H9 (cell line): ENCODE results near the gene KANSL3. TPM values are rescaled to one million over a fixed set of nuclear protein-coding genes. Genes with fewer than 3 reads are reported as not detected.

ENCODE experiments used
- DNase-seq: peaks from one replicate; pipeline ENCODE4 v3.0.0-alpha.2; 2017
- H2AFZ ChIP-seq: one replicate; pipeline ENCODE4 v1.6.1; 2013; ENCODE audit warnings: mild to moderate bottlenecking, low read length, control low read depth, moderate library complexity
- H2AK5ac ChIP-seq: 2 replicates; pipeline ENCODE4 v1.6.1; 2013; ENCODE audit warnings: low read length, control low read depth, mixed read lengths; ENCODE audit not compliant: insufficient read length
- H2BK120ac ChIP-seq: one replicate; pipeline ENCODE4 v1.6.1; 2013; ENCODE audit warnings: low read depth, mild to moderate bottlenecking, low read length, control low read depth, inconsistent platforms; ENCODE audit not compliant: poor library complexity, severe bottlenecking
- H2BK12ac ChIP-seq: 2 replicates; pipeline ENCODE4 v1.6.1; 2013; ENCODE audit warnings: low read length, control low read depth, mixed read lengths, low read depth; ENCODE audit not compliant: insufficient read length
- H2BK15ac ChIP-seq: 2 replicates; pipeline ENCODE4 v1.6.1; 2013; ENCODE audit warnings: low read depth, low read length, control low read depth
- H2BK20ac ChIP-seq: one replicate; pipeline ENCODE4 v1.6.1; 2013; ENCODE audit warnings: low read depth, mild to moderate bottlenecking, low read length, control low read depth, inconsistent platforms; ENCODE audit not compliant: poor library complexity, severe bottlenecking
- H2BK5ac ChIP-seq: 2 replicates; pipeline ENCODE4 v1.6.1; 2013; ENCODE audit warnings: low read length, control low read depth, mixed read lengths; ENCODE audit not compliant: insufficient read length
- H3K14ac ChIP-seq: 2 replicates; pipeline ENCODE4 v1.6.1; 2013; ENCODE audit warnings: low read length, control low read depth; ENCODE audit not compliant: insufficient read depth
- H3K18ac ChIP-seq: 2 replicates; pipeline ENCODE4 v1.6.1; 2013; ENCODE audit warnings: low read depth, mild to moderate bottlenecking, mixed read lengths, low read length, control low read depth; ENCODE audit not compliant: insufficient read length
- H3K23ac ChIP-seq: 2 replicates; pipeline ENCODE4 v1.6.1; 2013; ENCODE audit warnings: low read length, control low read depth, mixed read lengths, low read depth; ENCODE audit not compliant: insufficient read length
- H3K23me2 ChIP-seq: 2 replicates; pipeline ENCODE4 v1.6.1; 2013; ENCODE audit warnings: low read depth, mild to moderate bottlenecking, mixed read lengths, low read length, control low read depth; ENCODE audit not compliant: insufficient read length, poor library complexity, severe bottlenecking
- H3K27ac ChIP-seq: 2 replicates; pipeline ENCODE4 v1.5.1; 2013; ENCODE audit warnings: low read length, control low read depth, mixed read lengths, low read depth; ENCODE audit not compliant: insufficient read length
- H3K27me3 ChIP-seq: 2 replicates; pipeline ENCODE4 v1.6.1; 2013; ENCODE audit warnings: low read length, control low read depth, inconsistent platforms; ENCODE audit not compliant: insufficient read depth
- H3K4ac ChIP-seq: 2 replicates; pipeline ENCODE4 v1.6.1; 2013; ENCODE audit warnings: low read depth, mild to moderate bottlenecking, control low read depth, inconsistent platforms, low read length, moderate library complexity
- H3K4me1 ChIP-seq: 2 replicates; pipeline ENCODE4 v1.6.1; 2013; ENCODE audit warnings: low read length, control low read depth, inconsistent platforms; ENCODE audit not compliant: insufficient read depth
- H3K4me2 ChIP-seq: 2 replicates; pipeline ENCODE4 v1.6.1; 2013; ENCODE audit warnings: low read length, control low read depth, mixed read lengths; ENCODE audit not compliant: insufficient read length, insufficient read depth
- H3K56ac ChIP-seq: 2 replicates; pipeline ENCODE4 v1.6.1; 2013; ENCODE audit warnings: low read depth, mild to moderate bottlenecking, mixed read lengths, low read length, control low read depth; ENCODE audit not compliant: insufficient read length
- H3K79me1 ChIP-seq: 2 replicates; pipeline ENCODE4 v1.6.1; 2013; ENCODE audit warnings: low read depth, mild to moderate bottlenecking, moderate library complexity, low read length, control low read depth, inconsistent platforms; ENCODE audit not compliant: insufficient read depth, poor library complexity, severe bottlenecking
- H3K79me2 ChIP-seq: 2 replicates; pipeline ENCODE4 v1.6.1; 2013; ENCODE audit warnings: low read length, control low read depth, inconsistent platforms; ENCODE audit not compliant: insufficient read depth
- H3K9ac ChIP-seq: 2 replicates; pipeline ENCODE4 v1.6.1; 2013; ENCODE audit warnings: low read length, control low read depth, mixed read lengths; ENCODE audit not compliant: insufficient read length; ENCODE audit errors: extremely low read depth
- H3K9me3 ChIP-seq: one replicate; pipeline ENCODE4 v1.6.1; 2013; ENCODE audit warnings: low read depth, low read length, inconsistent platforms; ENCODE audit not compliant: control insufficient read depth
- H3T11ph ChIP-seq: one replicate; pipeline ENCODE4 v1.6.1; 2013; ENCODE audit warnings: mild to moderate bottlenecking, low read length, control low read depth, inconsistent platforms
- H4K20me1 ChIP-seq: one replicate; pipeline ENCODE4 v1.6.1; 2013; ENCODE audit not compliant: control insufficient read depth, insufficient read length, insufficient read depth
- H4K5ac ChIP-seq: 2 replicates; pipeline ENCODE4 v1.6.1; 2013; ENCODE audit warnings: low read depth, mild to moderate bottlenecking, mixed read lengths, low read length, control low read depth; ENCODE audit not compliant: insufficient read length
- H4K8ac ChIP-seq: replicated peaks from 2 replicates; pipeline ENCODE4 v1.6.1; 2013; ENCODE audit warnings: low read length, control low read depth, mixed read lengths, low read depth; ENCODE audit not compliant: insufficient read length
- H4K91ac ChIP-seq: 2 replicates; pipeline ENCODE4 v1.6.1; 2013; ENCODE audit warnings: low read depth, mild to moderate bottlenecking, moderate library complexity, mixed read lengths, low read length, control low read depth; ENCODE audit not compliant: insufficient read length
- H3K27ac Mint-ChIP-seq, 3 experiments: 2 replicates in 2 of 3; 3 replicates in 1 of 3; pipeline ENCODE4 v1.8.0; 2020 to 2021; ENCODE audit warnings: mixed read lengths in 3 of 3, mild to moderate bottlenecking in 1 of 3, moderate library complexity in 1 of 3
- H3K27me3 Mint-ChIP-seq: 2 replicates; pipeline ENCODE4 v1.8.0; 2021; ENCODE audit warnings: low read depth, mild to moderate bottlenecking, moderate library complexity, mixed read lengths
- H3K36me3 Mint-ChIP-seq, 3 experiments: 2 replicates in 2 of 3; 3 replicates in 1 of 3; pipeline ENCODE4 v1.8.0; 2020 to 2021; ENCODE audit warnings: low read depth in 3 of 3, mixed read lengths in 3 of 3; ENCODE audit not compliant: insufficient read depth in 1 of 3
- H3K4me1 Mint-ChIP-seq, 2 experiments: 2 replicates each; pipeline ENCODE4 v1.8.0; 2020; ENCODE audit warnings: mixed read lengths in 2 of 2
- H3K4me3 Mint-ChIP-seq, 2 experiments: 2 replicates in 1 of 2; 3 replicates in 1 of 2; pipeline ENCODE4 v1.8.0; 2020 to 2021; ENCODE audit warnings: mild to moderate bottlenecking in 2 of 2, mixed read lengths in 2 of 2, moderate library complexity in 1 of 2
- H3K9me3 Mint-ChIP-seq, 2 experiments: 2 replicates in 1 of 2; 3 replicates in 1 of 2; pipeline ENCODE4 v1.8.0; 2020; ENCODE audit warnings: mild to moderate bottlenecking in 2 of 2, mixed read lengths in 2 of 2, moderate library complexity in 1 of 2
- CTCF ChIP-seq: fragments of 200-600 bp; sonication (generic); conservative IDR thresholded peaks from 3 replicates; pipeline ENCODE4 v1.8.0; 2021; ENCODE audit warnings: antibody characterized with exemption, mild to moderate bottlenecking
- WGBS: extraction: QIAGEN DNeasy Blood & Tissue Kit; methylation state at CpG from one replicate; pipeline ENCODE4 v1.1.7; 2013; ENCODE audit warnings: missing lambda C conversion rate, low lambda C conversion rate, mixed read lengths; ENCODE audit not compliant: insufficient read length; ENCODE audit errors: extremely low coverage; 5-methylcytosine and 5-hydroxymethylcytosine counted together
- total RNA-seq: library from RNA; stranded (reverse); gene quantifications from 2 replicates; pipeline ENCODE4 v1.2.1, GENCODE V29; 2021

KANSL3 gene
- total RNA-seq, 1 experiment from 2014 or later, result 35.7 TPM

GRCh38 chr2:96669539-96670215, 31.6 kb upstream of the KANSL3 start:
- H3K23me2 ChIP-seq, result no peaks in the 10 kb centered on the region
- H3K4me3 Mint-ChIP-seq, result no peak overlapping the region
- H3K27me3 ChIP-seq, result no peaks in the 10 kb centered on the region
- no peak overlapping the region for H2BK120ac ChIP-seq
- no peak overlapping the region for H3K56ac ChIP-seq
- no peak for DNase-seq
- H3K9me3 ChIP-seq, result no peaks in the 10 kb centered on the region
- H3T11ph ChIP-seq, result no peak overlapping the region
- H2BK5ac ChIP-seq, result no peak overlapping the region
- no peak overlapping the region for H2AFZ ChIP-seq
- no peaks in the 10 kb centered on the region for H4K20me1 ChIP-seq
- H2AK5ac ChIP-seq, result no peak overlapping the region
- peaks cover 0 to 2% of the 10 kb centered on the region in 2 experiments; a peak in 1 of 5 replicates for H3K9me3 Mint-ChIP-seq
- no peak overlapping the region for H3K4ac ChIP-seq
- no peak for TF ChIP-seq CTCF
- no peak overlapping the region for H3K18ac ChIP-seq
- no peak overlapping the region for H4K91ac ChIP-seq
- H3K79me1 ChIP-seq, result no peaks in the 10 kb centered on the region
- no peaks in the 10 kb centered on the region for H3K79me2 ChIP-seq
- H3K4me2 ChIP-seq, result no peak overlapping the region
- H3K4me1 ChIP-seq, result no peaks in the 10 kb centered on the region
- no peak overlapping the region for H3K9ac ChIP-seq
- no peak overlapping the region for H2BK15ac ChIP-seq
- H3K14ac ChIP-seq, result no peak overlapping the region
- no CpG with 5 or more reads among the region's 15 CpGs for WGBS
- no peak overlapping the region for H3K23ac ChIP-seq
- no peak overlapping the region for H2BK12ac ChIP-seq
- H2BK20ac ChIP-seq, result no peak overlapping the region
- H3K27me3 Mint-ChIP-seq, result peaks cover 2% of the 10 kb centered on the region
- no peak overlapping the region; a peak in 1 of 7 replicates for H3K27ac Mint-ChIP-seq
- no peak overlapping the region for H4K5ac ChIP-seq
- no peak overlapping the region for H4K8ac ChIP-seq
- H3K27ac ChIP-seq, result no peak overlapping the region
- no peaks in the 10 kb centered on the region for H3K36me3 Mint-ChIP-seq
- H3K4me1 Mint-ChIP-seq, result peaks cover 0 to 4% of the 10 kb centered on the region in 2 experiments; a peak in 3 of 4 replicates
